Kidney glomerular epithelial cell (primary cell): ENCODE results near the gene FIG4.
"Not testable (repeated sequence)": the region's sequence is repeated elsewhere in the genome, so short reads cannot be mapped to it uniquely, and the experiment has no call there.

Experiments
- DNase-seq: peaks from one replicate; lab custom pipeline; 2025; lab: John Stamatoyannopoulos, UW

The FIG4 gene

GRCh38 chr6:109760208-109760607 is 69.1 kb downstream of the FIG4 start:
- no peak for DNase-seq

GRCh38 chr6:109762166-109762565 is 71.1 kb downstream of the FIG4 start:
- peak; percentile 30 for DNase-seq

GRCh38 chr6:109762769-109763441 is 71.8 kb downstream of the FIG4 start:
- DNase-seq: no peak

GRCh38 chr6:109766167-109766566 is 75.1 kb downstream of the FIG4 start:
- DNase-seq: no peak

GRCh38 chr6:109767961-109768360 is 76.9 kb downstream of the FIG4 start:
- no peak for DNase-seq

- no peak for DNase-seq
Measured at GRCh38 chr6:109768485-109768884, 77.4 kb downstream of the FIG4 start.

- DNase-seq: no peak
Measured at GRCh38 chr6:109769213-109769612, 78.1 kb downstream of the FIG4 start.

GRCh38 chr6:109770047-109770446 is 79.0 kb downstream of the FIG4 start:
- DNase-seq: no peak

GRCh38 chr6:109770779-109771178 is 79.7 kb downstream of the FIG4 start:
- no peak for DNase-seq

GRCh38 chr6:109771939-109772755 is 81.1 kb downstream of the FIG4 start:
- DNase-seq: not testable (repeated sequence)

GRCh38 chr6:109772883-109773431 is 81.9 kb downstream of the FIG4 start:
- DNase-seq: no peak

- DNase-seq: no peak
Measured at GRCh38 chr6:109781001-109781400, 89.9 kb downstream of the FIG4 start.

- no peak for DNase-seq
Measured at GRCh38 chr6:109782491-109782999, 91.4 kb downstream of the FIG4 start.

- no peak for DNase-seq
Measured at GRCh38 chr6:109783250-109783986, 92.3 kb downstream of the FIG4 start.

GRCh38 chr6:109787312-109787711 is 96.2 kb downstream of the FIG4 start:
- DNase-seq: no peak

- no peak for DNase-seq
Measured at GRCh38 chr6:109788687-109789086, 97.6 kb downstream of the FIG4 start.

- DNase-seq: peak; percentile 48
Measured at GRCh38 chr6:109790131-109790530, 99.0 kb downstream of the FIG4 start.

- DNase-seq: peak; percentile 32
Measured at GRCh38 chr6:109791301-109791700, 100.2 kb downstream of the FIG4 start.

GRCh38 chr6:109793021-109793420 is 101.9 kb downstream of the FIG4 start:
- DNase-seq: no peak

- DNase-seq: peak; percentile 72
Measured at GRCh38 chr6:109793792-109794191, 102.7 kb downstream of the FIG4 start.

GRCh38 chr6:109794201-109794923 is 103.3 kb downstream of the FIG4 start:
- no peak for DNase-seq
